Uterus (tissue), 2 donors: ENCODE data around the gene ERICH3.

ENCODE experiments used
- CTCF ChIP-seq, 4 experiments: fragments of 200-600 bp in 2 of 4; fragments of 450-650 bp in 2 of 4; sonication (generic) in 2 of 4; IDR thresholded peaks; one replicate each; pipeline ENCODE4 v1.5.1; 2016 to 2019; ENCODE audit warnings: antibody characterized with exemption in 4 of 4, mild to moderate bottlenecking in 2 of 4, moderate library complexity in 1 of 4
- POLR2A ChIP-seq, 2 donors: fragments of 450-650 bp; IDR thresholded peaks; one replicate each; pipeline ENCODE4 v1.6.1; 2016; ENCODE audit warnings: antibody characterized with exemption in 2 of 2, mild to moderate bottlenecking in 1 of 2, moderate library complexity in 1 of 2

DNA sequence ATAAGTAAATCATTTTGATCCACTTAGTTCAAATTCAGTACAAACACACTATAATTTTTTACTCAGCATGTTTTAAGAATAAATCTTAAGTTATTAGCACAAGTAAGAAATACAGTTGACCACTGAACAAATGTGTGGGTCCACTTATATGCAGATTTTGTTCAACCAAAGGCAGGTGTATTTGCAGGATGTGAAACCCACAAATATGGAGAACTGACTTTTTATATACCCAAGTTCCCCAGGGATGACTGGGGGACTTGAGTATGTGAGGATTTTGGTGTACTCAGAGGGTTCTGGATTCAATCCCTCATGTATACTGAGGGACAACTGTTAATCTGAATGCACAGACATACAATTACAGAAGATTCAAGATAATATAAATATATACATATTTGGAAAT lies 25.7 kb upstream of the ERICH3 start:
- no peak for TF ChIP-seq POLR2A (IDR thresholded peaks at IDR 0.05)
- TF ChIP-seq CTCF (IDR thresholded peaks at IDR 0.05) = no peak
